ENCODE results near the gene SIPA1L3.
A peak's percentile ranks its signal among the peaks of the same experiment; 100 is the strongest.

SIPA1L3 gene

GRCh38 chr19:37986048-37986750, 79.2 kb downstream of the SIPA1L3 start:
- no peak for DNase-seq (ENCODE audit: low read depth, low spot score)
- H3K27me3 ChIP-seq (ENCODE audit: control insufficient read depth, insufficient read depth, low read length), result no peaks in the 10 kb centered on the region
- no peaks in the 10 kb centered on the region for H3K36me3 ChIP-seq (ENCODE audit: control insufficient read depth, insufficient read depth, low read length)
- H3K4me3 ChIP-seq (ENCODE audit: low read length), result no peak overlapping the region
- no CpG with 5 or more reads among the region's 10 CpGs for WGBS (ENCODE audit: insufficient coverage, insufficient read length)
- H3K9me3 ChIP-seq (ENCODE audit: control insufficient read depth, insufficient read depth, low read length), result no peaks in the 10 kb centered on the region
- H3K4me1 ChIP-seq (ENCODE audit: control insufficient read depth, insufficient read depth, low read length), result peaks cover 8% of the 10 kb centered on the region
- no peak overlapping the region for H3K27ac ChIP-seq (ENCODE audit: low read length)

DNA sequence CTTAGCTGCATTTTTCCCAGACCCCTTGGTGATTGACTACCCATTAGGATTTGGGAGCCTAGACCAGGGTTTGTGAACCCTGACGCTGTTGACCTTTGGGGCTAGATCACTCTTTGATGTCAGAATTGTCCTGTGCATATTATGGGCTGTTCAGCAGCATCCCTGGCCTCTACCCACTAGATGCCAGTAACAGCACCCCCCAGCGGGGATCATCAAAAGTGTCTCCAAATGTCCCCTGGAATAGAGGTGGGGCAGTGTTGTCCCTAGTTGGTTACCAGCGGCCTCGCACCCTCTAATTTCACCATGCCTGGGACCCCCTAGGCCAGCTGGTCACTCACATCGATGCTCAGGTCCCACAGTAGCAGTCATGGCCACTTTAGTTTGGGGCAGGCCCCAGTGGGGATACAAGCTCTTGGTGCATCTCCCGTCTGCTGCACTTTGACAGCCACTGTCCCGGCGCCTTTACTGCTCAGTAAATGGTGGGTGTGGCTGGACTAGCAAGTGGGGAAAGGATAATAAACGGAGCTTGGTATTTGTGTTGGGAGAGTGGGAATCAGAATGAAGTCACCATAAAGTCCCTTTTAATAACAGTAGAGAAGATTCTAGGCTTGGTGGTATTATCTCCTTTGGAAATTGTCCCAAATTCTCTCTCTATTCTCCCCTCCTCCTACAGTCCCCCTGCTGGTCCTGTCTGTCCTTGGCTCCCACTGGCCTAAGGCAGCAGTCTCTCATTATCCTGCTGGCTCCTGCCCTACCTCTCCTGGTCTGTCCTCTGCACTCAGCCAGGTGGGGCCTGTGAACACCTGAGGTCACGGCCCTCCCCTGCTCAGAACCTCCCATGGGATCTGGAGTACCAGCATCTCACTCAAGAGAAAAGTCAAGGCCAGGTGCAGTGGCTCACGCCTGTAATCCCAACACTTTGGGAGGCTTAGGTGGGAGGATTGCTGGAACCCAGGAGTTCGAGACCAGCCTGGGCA, 80.6 kb downstream of the SIPA1L3 start:
- no peak overlapping the region for H3K27ac ChIP-seq (ENCODE audit: low read length)
- no peaks in the 10 kb centered on the region for H3K27me3 ChIP-seq (ENCODE audit: control insufficient read depth, insufficient read depth, low read length)
- H3K36me3 ChIP-seq (ENCODE audit: control insufficient read depth, insufficient read depth, low read length), result no peaks in the 10 kb centered on the region
- H3K9me3 ChIP-seq (ENCODE audit: control insufficient read depth, insufficient read depth, low read length), result no peaks in the 10 kb centered on the region
- no peak for DNase-seq (ENCODE audit: low read depth, low spot score)
- H3K4me3 ChIP-seq (ENCODE audit: low read length), result no peak overlapping the region
- peaks cover 15% of the 10 kb centered on the region for H3K4me1 ChIP-seq (ENCODE audit: control insufficient read depth, insufficient read depth, low read length)
- WGBS (ENCODE audit: insufficient coverage, insufficient read length), result no CpG with 5 or more reads among the region's 12 CpGs

- DNase-seq (ENCODE audit: low read depth, low spot score), result no peak
- no CpG with 5 or more reads among the region's 13 CpGs for WGBS (ENCODE audit: insufficient coverage, insufficient read length)
- no peak overlapping the region for H3K4me3 ChIP-seq (ENCODE audit: low read length)
- no peaks in the 10 kb centered on the region for H3K9me3 ChIP-seq (ENCODE audit: control insufficient read depth, insufficient read depth, low read length)
- peaks cover 16% of the 10 kb centered on the region for H3K4me1 ChIP-seq (ENCODE audit: control insufficient read depth, insufficient read depth, low read length)
- H3K36me3 ChIP-seq (ENCODE audit: control insufficient read depth, insufficient read depth, low read length), result no peaks in the 10 kb centered on the region
- peak overlapping the region; percentile 2 for H3K27ac ChIP-seq (ENCODE audit: low read length)
- H3K27me3 ChIP-seq (ENCODE audit: control insufficient read depth, insufficient read depth, low read length), result no peaks in the 10 kb centered on the region
Observed at GRCh38 chr19:37988758-37989635, 82.0 kb downstream of the SIPA1L3 start.

DNA sequence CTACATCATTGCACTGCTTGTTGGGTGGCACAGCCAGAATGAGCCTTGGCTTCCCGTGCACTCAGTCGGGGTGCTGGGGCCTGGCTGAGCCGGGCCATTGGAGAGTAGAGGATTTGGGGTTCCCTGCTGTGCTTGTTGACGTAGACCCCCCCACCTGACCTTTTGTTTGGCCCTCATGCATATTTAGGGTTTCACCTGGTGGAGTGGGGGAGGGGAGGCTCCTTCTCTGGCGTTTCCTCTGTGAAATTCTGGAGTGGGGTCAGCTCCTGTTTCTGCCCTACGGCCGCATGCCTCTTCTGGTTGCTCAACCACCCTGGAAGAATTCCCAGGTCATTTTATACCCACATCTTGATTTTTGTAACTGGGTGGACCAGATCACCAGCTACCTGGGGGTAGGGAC, 82.8 kb downstream of the SIPA1L3 start:
- Histone ChIP-seq H3K27ac (ENCODE audit: low read length) (no peak overlapping the region), H3K9me3 (ENCODE audit: control insufficient read depth, insufficient read depth, low read length) (no peaks in the 10 kb centered on the region), H3K4me1 (ENCODE audit: control insufficient read depth, insufficient read depth, low read length) (peaks cover 18% of the 10 kb centered on the region), H3K36me3 (ENCODE audit: control insufficient read depth, insufficient read depth, low read length) (no peaks in the 10 kb centered on the region), H3K4me3 (ENCODE audit: low read length) (no peak overlapping the region), H3K27me3 (ENCODE audit: control insufficient read depth, insufficient read depth, low read length) (no peaks in the 10 kb centered on the region)
- no CpG with 5 or more reads among the region's 7 CpGs for WGBS (ENCODE audit: insufficient coverage, insufficient read length)
- no peak for DNase-seq (ENCODE audit: low read depth, low spot score)

DNA sequence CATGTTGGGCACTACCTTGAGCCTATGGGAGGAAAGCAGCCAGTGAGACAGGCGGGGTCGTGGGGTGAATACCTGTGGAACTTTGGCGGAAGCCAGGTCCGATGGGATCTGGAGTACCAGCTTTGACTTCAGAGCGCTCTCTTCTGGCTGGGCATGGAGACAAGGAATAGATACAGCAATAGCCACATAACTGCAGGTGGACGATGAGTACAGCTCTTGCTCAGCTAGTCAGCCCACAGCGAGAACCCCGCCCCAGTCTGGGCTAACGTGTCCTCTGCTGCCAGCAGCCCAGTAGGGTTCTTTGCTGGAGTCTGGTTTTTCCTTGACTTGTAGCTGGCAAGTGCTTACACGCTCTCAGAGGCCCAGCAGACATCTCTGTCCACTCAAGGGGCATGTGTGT, 83.4 kb downstream of the SIPA1L3 start:
- DNase-seq (ENCODE audit: low read depth, low spot score), result no peak
- Histone ChIP-seq H3K36me3 (ENCODE audit: control insufficient read depth, insufficient read depth, low read length) (no peaks in the 10 kb centered on the region), H3K27me3 (ENCODE audit: control insufficient read depth, insufficient read depth, low read length) (no peaks in the 10 kb centered on the region), H3K4me3 (ENCODE audit: low read length) (no peak overlapping the region), H3K9me3 (ENCODE audit: control insufficient read depth, insufficient read depth, low read length) (no peaks in the 10 kb centered on the region), H3K27ac (ENCODE audit: low read length) (no peak overlapping the region), H3K4me1 (ENCODE audit: control insufficient read depth, insufficient read depth, low read length) (peaks cover 18% of the 10 kb centered on the region)
- no CpG with 5 or more reads among the region's 10 CpGs for WGBS (ENCODE audit: insufficient coverage, insufficient read length)

GRCh38 chr19:37991176-37991835, 84.3 kb downstream of the SIPA1L3 start:
- H3K9me3 ChIP-seq (ENCODE audit: control insufficient read depth, insufficient read depth, low read length), result no peaks in the 10 kb centered on the region
- no peaks in the 10 kb centered on the region for H3K27me3 ChIP-seq (ENCODE audit: control insufficient read depth, insufficient read depth, low read length)
- WGBS (ENCODE audit: insufficient coverage, insufficient read length), result no CpG with 5 or more reads among the region's 10 CpGs
- H3K4me1 ChIP-seq (ENCODE audit: control insufficient read depth, insufficient read depth, low read length), result peaks cover 18% of the 10 kb centered on the region
- DNase-seq (ENCODE audit: low read depth, low spot score), result no peak
- H3K36me3 ChIP-seq (ENCODE audit: control insufficient read depth, insufficient read depth, low read length), result no peaks in the 10 kb centered on the region
- H3K4me3 ChIP-seq (ENCODE audit: low read length), result no peak overlapping the region
- no peak overlapping the region for H3K27ac ChIP-seq (ENCODE audit: low read length)

- no peak for DNase-seq (ENCODE audit: low read depth, low spot score)
- no peak overlapping the region for H3K27ac ChIP-seq (ENCODE audit: low read length)
- no CpG with 5 or more reads among the region's 4 CpGs for WGBS (ENCODE audit: insufficient coverage, insufficient read length)
Observed at GRCh38 chr19:37991841-37992248, 84.8 kb downstream of the SIPA1L3 start.

DNA sequence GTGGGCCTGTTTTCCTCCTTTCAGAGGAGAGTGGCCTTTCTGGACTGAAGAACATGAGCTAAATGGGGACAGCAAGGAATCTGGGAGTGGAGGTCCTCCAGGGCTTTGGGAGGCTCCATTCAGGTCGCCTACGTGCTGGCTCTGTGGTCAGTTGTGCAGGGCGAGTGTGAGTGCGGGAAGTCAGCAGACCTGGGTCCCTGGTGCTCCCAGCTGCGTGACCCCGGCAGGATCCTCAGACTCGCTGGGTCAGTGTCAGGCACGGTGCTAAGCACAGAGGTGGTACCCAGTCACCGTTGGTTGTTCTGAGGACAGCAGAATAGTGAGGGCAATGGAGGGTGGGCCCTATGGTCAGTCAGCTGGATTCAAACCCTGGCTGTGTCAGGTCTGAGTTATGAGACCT, 85.8 kb downstream of the SIPA1L3 start:
- no CpG with 5 or more reads among the region's 9 CpGs for WGBS (ENCODE audit: insufficient coverage, insufficient read length)
- Histone ChIP-seq H3K27ac (ENCODE audit: low read length) (no peak overlapping the region), H3K27me3 (ENCODE audit: control insufficient read depth, insufficient read depth, low read length) (no peaks in the 10 kb centered on the region), H3K4me3 (ENCODE audit: low read length) (no peak overlapping the region), H3K36me3 (ENCODE audit: control insufficient read depth, insufficient read depth, low read length) (no peaks in the 10 kb centered on the region), H3K4me1 (ENCODE audit: control insufficient read depth, insufficient read depth, low read length) (peaks cover 18% of the 10 kb centered on the region), H3K9me3 (ENCODE audit: control insufficient read depth, insufficient read depth, low read length) (no peaks in the 10 kb centered on the region)
- DNase-seq (ENCODE audit: low read depth, low spot score), result no peak

More at GRCh38 chr19:37991841-37992248, 84.8 kb downstream of the SIPA1L3 start:
- H3K36me3 ChIP-seq (ENCODE audit: control insufficient read depth, insufficient read depth, low read length), result no peaks in the 10 kb centered on the region
- no peak overlapping the region for H3K4me3 ChIP-seq (ENCODE audit: low read length)
- peaks cover 18% of the 10 kb centered on the region for H3K4me1 ChIP-seq (ENCODE audit: control insufficient read depth, insufficient read depth, low read length)
- no peaks in the 10 kb centered on the region for H3K27me3 ChIP-seq (ENCODE audit: control insufficient read depth, insufficient read depth, low read length)
- no peaks in the 10 kb centered on the region for H3K9me3 ChIP-seq (ENCODE audit: control insufficient read depth, insufficient read depth, low read length)

- no peaks in the 10 kb centered on the region for H3K36me3 ChIP-seq (ENCODE audit: control insufficient read depth, insufficient read depth, low read length)
- no peaks in the 10 kb centered on the region for H3K27me3 ChIP-seq (ENCODE audit: control insufficient read depth, insufficient read depth, low read length)
- no peak for DNase-seq (ENCODE audit: low read depth, low spot score)
- no CpG with 5 or more reads among the region's 8 CpGs for WGBS (ENCODE audit: insufficient coverage, insufficient read length)
- H3K9me3 ChIP-seq (ENCODE audit: control insufficient read depth, insufficient read depth, low read length), result no peaks in the 10 kb centered on the region
- no peak overlapping the region for H3K4me3 ChIP-seq (ENCODE audit: low read length)
- no peak overlapping the region for H3K27ac ChIP-seq (ENCODE audit: low read length)
- peaks cover 15% of the 10 kb centered on the region for H3K4me1 ChIP-seq (ENCODE audit: control insufficient read depth, insufficient read depth, low read length)
Observed at GRCh38 chr19:37994823-37995130, 87.8 kb downstream of the SIPA1L3 start.

GRCh38 chr19:37995346-37995745, 88.3 kb downstream of the SIPA1L3 start:
- WGBS (ENCODE audit: insufficient coverage, insufficient read length), result no CpG with 5 or more reads among the region's 7 CpGs

More at GRCh38 chr19:37995346-37995745, 88.3 kb downstream of the SIPA1L3 start:
- Histone ChIP-seq H3K9me3 (ENCODE audit: control insufficient read depth, insufficient read depth, low read length) (no peaks in the 10 kb centered on the region), H3K36me3 (ENCODE audit: control insufficient read depth, insufficient read depth, low read length) (no peaks in the 10 kb centered on the region), H3K27me3 (ENCODE audit: control insufficient read depth, insufficient read depth, low read length) (no peaks in the 10 kb centered on the region), H3K4me3 (ENCODE audit: low read length) (no peak overlapping the region), H3K27ac (ENCODE audit: low read length) (no peak overlapping the region), H3K4me1 (ENCODE audit: control insufficient read depth, insufficient read depth, low read length) (peaks cover 14% of the 10 kb centered on the region)
- no peak for DNase-seq (ENCODE audit: low read depth, low spot score)

Data from iPS DF 6.9 (cell line).